ENCODE data around the gene LUC7L3. TPM values are rescaled to one million over a fixed set of nuclear protein-coding genes. Genes with fewer than 3 reads are reported as not detected.

LUC7L3 gene, protein sequence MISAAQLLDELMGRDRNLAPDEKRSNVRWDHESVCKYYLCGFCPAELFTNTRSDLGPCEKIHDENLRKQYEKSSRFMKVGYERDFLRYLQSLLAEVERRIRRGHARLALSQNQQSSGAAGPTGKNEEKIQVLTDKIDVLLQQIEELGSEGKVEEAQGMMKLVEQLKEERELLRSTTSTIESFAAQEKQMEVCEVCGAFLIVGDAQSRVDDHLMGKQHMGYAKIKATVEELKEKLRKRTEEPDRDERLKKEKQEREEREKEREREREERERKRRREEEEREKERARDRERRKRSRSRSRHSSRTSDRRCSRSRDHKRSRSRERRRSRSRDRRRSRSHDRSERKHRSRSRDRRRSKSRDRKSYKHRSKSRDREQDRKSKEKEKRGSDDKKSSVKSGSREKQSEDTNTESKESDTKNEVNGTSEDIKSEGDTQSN
- total RNA-seq = 10 to 100 TPM; 15.4 to 50.5 (median 31.0) TPM
- long read RNA-seq, partial matches to known transcripts = 8 of 12 reads
- long read RNA-seq, other reads (novel, unspliced or antisense) = 1 of 12 reads

DNA sequence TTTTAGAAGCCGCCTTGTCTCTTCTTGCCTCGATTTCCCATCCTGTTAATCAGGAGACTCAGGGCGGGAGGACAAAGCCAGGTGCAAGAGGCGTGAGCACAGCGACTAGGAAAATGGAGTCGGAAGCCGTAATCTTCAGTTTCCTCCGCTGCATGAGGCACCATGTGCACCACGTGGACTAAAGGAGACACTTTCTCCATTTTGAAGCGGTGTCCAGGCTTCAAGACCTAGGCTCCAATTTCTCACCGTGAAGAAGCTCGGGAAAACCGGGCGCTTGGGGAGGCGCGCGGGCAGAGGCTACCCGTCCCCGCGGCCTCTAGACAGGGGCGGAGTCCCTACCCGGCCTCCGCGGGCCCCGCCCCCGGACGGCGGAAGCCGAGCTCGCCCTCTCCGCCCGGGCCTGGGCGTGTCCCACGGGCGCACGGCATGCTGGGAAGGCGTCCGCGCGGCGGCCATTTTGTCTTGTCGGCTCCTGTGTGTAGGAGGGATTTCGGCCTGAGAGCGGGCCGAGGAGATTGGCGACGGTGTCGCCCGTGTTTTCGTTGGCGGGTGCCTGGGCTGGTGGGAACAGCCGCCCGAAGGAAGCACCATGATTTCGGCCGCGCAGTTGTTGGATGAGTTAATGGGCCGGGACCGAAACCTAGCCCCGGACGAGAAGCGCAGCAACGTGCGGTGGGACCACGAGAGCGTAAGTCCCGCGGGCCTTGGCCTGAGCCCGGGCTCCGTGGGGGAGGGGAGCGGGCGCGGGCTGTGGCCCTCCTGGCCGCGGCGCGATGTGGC lies at the start of gene LUC7L3:
Gene LUC7L3, plus strand, starts transcription at position 460 of the 780 bp plus-strand sequence. Its CDS starts 130 bp downstream, at position 590.
- Histone ChIP-seq H3K36me3 (no peaks in the 10 kb centered on the region), H3K4me1 (peaks cover 0 to 53% (median 26%) of the 10 kb centered on the region in 4 donors), H3K9me3 (no peaks in the 10 kb centered on the region), H3K27me3 (no peaks in the 10 kb centered on the region), H3K27ac (peak within 1 kb of the TSS; percentile 92 to 99 (median 98)), H3K4me3 (peak within 1 kb of the TSS; percentile 74 to 93 (median 79))
- DNase-seq (peak; percentile 95 to 96 (median 95)), ATAC-seq (peak; percentile 90 to 97 (median 94))
- intact Hi-C loops (cut with DNase I) = no loop called here
- WGBS (ENCODE audit: insufficient coverage, low coverage, low lambda C conversion rate, missing lambda C conversion rate) = 5% methylated on average over 16 of the region's 76 CpGs
- peak; percentile 79 for TF ChIP-seq POLR2A (IDR thresholded peaks at IDR 0.05)
- TF ChIP-seq, protein P1, sequence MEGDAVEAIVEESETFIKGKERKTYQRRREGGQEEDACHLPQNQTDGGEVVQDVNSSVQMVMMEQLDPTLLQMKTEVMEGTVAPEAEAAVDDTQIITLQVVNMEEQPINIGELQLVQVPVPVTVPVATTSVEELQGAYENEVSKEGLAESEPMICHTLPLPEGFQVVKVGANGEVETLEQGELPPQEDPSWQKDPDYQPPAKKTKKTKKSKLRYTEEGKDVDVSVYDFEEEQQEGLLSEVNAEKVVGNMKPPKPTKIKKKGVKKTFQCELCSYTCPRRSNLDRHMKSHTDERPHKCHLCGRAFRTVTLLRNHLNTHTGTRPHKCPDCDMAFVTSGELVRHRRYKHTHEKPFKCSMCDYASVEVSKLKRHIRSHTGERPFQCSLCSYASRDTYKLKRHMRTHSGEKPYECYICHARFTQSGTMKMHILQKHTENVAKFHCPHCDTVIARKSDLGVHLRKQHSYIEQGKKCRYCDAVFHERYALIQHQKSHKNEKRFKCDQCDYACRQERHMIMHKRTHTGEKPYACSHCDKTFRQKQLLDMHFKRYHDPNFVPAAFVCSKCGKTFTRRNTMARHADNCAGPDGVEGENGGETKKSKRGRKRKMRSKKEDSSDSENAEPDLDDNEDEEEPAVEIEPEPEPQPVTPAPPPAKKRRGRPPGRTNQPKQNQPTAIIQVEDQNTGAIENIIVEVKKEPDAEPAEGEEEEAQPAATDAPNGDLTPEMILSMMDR (IDR thresholded peaks at IDR 0.05) = no peak

DNA sequence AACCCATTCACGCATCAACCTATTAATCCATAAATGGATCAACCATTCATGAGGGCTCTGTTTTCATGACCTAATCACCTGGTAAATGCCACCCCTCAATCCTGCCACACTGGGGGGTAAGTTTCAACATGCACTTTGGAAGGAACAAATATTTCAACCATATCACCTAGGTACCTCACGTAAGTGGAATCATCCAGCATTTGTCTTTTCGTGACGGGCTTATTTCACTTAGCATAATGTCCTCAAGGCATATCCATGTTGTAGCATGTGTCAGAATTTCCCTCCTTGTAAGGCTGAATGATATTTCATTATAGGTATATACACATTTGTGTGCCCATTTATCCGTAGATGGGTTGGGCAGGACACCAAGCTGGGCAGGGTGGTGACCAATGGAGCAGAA lies 47.3 kb upstream of the LUC7L3 start:
- H3K27ac ChIP-seq = no peak overlapping the region
- no peaks in the 10 kb centered on the region for H3K27me3 ChIP-seq
- H3K36me3 ChIP-seq = peaks cover 0 to 24% (median 5%) of the 10 kb centered on the region in 4 donors
- DNase-seq (no peak), ATAC-seq (no peak)
- H3K9me3 ChIP-seq = no peaks in the 10 kb centered on the region
- intact Hi-C loops (cut with DNase I) = no loop called here
- H3K4me3 ChIP-seq = no peak overlapping the region
- WGBS (ENCODE audit: insufficient coverage, low coverage, low lambda C conversion rate, missing lambda C conversion rate) = 90% methylated on average over 4 of the region's 5 CpGs
- peaks cover 0 to 41% (median 16%) of the 10 kb centered on the region in 4 donors for H3K4me1 ChIP-seq
- no peak for TF ChIP-seq POLR2A (IDR thresholded peaks at IDR 0.05)

- H3K4me3 ChIP-seq = no peak overlapping the region
- ATAC-seq (peak in 2 of 4 donors; percentile 32 to 65), DNase-seq (peak in 2 of 3 donors; percentile 42 to 61)
- H3K9me3 ChIP-seq = no peaks in the 10 kb centered on the region
- 43% methylated on average over 11 of the region's 20 CpGs for WGBS (ENCODE audit: insufficient coverage, low coverage, low lambda C conversion rate, missing lambda C conversion rate)
- no peak for TF ChIP-seq POLR2A (IDR thresholded peaks at IDR 0.05)
- TF ChIP-seq, protein P1 (IDR thresholded peaks at IDR 0.05) = no peak
- intact Hi-C loops (cut with DNase I) = no loop called here
- no peak overlapping the region for H3K27ac ChIP-seq
- no peaks in the 10 kb centered on the region for H3K27me3 ChIP-seq
- peaks cover 0 to 34% (median 12%) of the 10 kb centered on the region in 4 donors for H3K4me1 ChIP-seq
- H3K36me3 ChIP-seq = peaks cover 0 to 33% (median 10%) of the 10 kb centered on the region in 4 donors
Observed at GRCh38 chr17:50672831-50673551, 46.4 kb upstream of the LUC7L3 start.

DNA sequence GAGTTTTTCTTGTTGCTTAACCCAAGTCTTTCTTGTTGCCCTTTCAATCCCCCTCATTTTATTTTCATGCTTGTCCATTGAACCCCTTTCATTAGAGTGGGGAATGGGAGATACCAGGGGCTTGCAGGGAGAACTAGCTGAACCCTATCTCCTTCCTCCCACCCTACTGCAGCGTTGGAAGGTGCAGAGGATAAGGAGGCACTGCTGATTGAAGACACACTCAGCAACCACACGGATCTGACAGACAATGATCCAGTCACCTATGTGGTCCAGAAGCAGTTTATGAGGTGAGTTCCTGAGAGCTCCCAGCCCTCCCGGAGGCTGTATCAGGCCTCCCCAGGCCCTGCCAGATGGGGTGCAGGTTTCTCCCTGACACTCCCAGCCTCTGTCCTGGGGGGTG lies 44.2 kb upstream of the LUC7L3 start:
- H3K27me3 ChIP-seq = no peaks in the 10 kb centered on the region
- H3K9me3 ChIP-seq = no peaks in the 10 kb centered on the region
- peak in 1 of 4 donors; percentile 6 for ATAC-seq
- H3K36me3 ChIP-seq = peaks cover 0 to 39% (median 14%) of the 10 kb centered on the region in 4 donors
- H3K27ac ChIP-seq = peak overlapping the region in 2 of 3 donors; percentile 10 to 49
- peaks cover 0 to 39% (median 17%) of the 10 kb centered on the region in 4 donors for H3K4me1 ChIP-seq
- no peak for TF ChIP-seq POLR2A (IDR thresholded peaks at IDR 0.05)
- TF ChIP-seq, protein P1 (IDR thresholded peaks at IDR 0.05) = no peak
- no peak overlapping the region for H3K4me3 ChIP-seq
- intact Hi-C loops (cut with DNase I) = no loop called here
- WGBS (ENCODE audit: insufficient coverage, low coverage, low lambda C conversion rate, missing lambda C conversion rate) = 68% methylated on average over 2 of the region's 3 CpGs
- no peak for DNase-seq

All from right lobe of liver (tissue), 6 donors.